HCT116 (cell line): ENCODE results near the gene ARMS2.

Experiments
- CTCF ChIP-seq, 3 experiments: fragments of 200-600 bp in 1 of 3; sonication (generic) in 1 of 3; IDR thresholded peaks in 2 of 3; conservative IDR thresholded peaks in 1 of 3; 2 replicates each; pipeline ENCODE4 v1.5.1; 2012 to 2017; ENCODE audit warnings: low read depth in 2 of 3, low read length in 2 of 3, antibody characterized with exemption in 1 of 3, borderline replicate concordance in 1 of 3, control low read depth in 1 of 3, mild to moderate bottlenecking in 1 of 3, mixed read lengths in 1 of 3, mixed run types in 1 of 3, moderate library complexity in 1 of 3; ENCODE audit not compliant: insufficient read depth in 1 of 3
- EZH2 ChIP-seq: fragments of 200-600 bp; sonication (generic); IDR thresholded peaks from 2 replicates; pipeline ENCODE4 v1.6.1; 2017; ENCODE audit warnings: antibody characterized with exemption, mixed run types
- POLR2A ChIP-seq: IDR thresholded peaks from 2 replicates; pipeline ENCODE4 v1.7.0; 2011; ENCODE audit warnings: borderline replicate concordance; ENCODE audit not compliant: insufficient read depth, insufficient read length; ENCODE audit errors: extremely low read depth
- POLR2AphosphoS5 ChIP-seq: IDR thresholded peaks from 2 replicates; pipeline ENCODE4 v1.6.1; 2011; ENCODE audit warnings: mild to moderate bottlenecking, low read depth, low read length, moderate library complexity
- ZNF274 ChIP-seq: fragments of 200-500 bp; sonication (Bioruptor generic); IDR thresholded peaks from 2 replicates; pipeline ENCODE4 v1.6.1; 2014; ENCODE audit warnings: mild to moderate bottlenecking, low read depth, low read length, inconsistent platforms

- no peak for TF ChIP-seq POLR2AphosphoS5
- no peak for TF ChIP-seq POLR2A
- no peak for TF ChIP-seq CTCF (IDR thresholded peaks at IDR 0.05 in 2 of 3, conservative IDR thresholded peaks at IDR 0.05 in 1 of 3; ENCODE audit: borderline replicate concordance in 1 of 3, insufficient read depth in 1 of 3, low read depth in 2 of 3, low read length in 2 of 3)
- TF ChIP-seq ZNF274: no peak
- no peak for TF ChIP-seq EZH2
Measured at GRCh38 chr10:122478971-122479370, 24.5 kb downstream of the ARMS2 start.
